ENCODE measurements around the gene SLC8B1.

The SLC8B1 gene

DNA sequence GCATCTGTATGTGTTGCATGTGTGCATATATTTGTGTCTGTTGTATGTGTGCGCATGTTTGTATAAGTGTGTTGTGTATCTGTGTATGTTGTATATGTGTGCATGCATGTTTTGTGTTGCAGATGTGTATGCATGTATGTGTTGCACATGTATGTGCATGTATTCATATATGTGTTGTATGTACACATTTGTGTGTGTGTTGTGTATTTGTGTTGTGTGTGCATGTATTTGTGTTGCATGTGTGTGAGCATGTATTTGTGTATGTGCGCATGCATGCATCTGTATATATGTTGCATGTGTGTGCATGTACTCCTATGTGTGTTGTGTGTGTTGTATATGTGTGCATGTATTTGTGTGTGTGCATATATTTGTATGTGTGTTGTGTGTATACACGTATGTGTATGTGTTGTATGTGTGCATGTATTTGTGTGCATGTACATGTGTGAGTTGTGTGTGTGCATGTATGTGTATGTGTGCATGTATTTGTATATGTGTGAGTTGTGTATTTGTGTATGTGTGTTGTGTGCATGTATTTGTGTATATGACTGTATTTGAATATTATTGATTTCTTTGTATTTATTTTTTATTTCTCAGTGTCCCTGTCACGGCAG lies 16.8 kb downstream of the SLC8B1 start:
- TF ChIP-seq GATA2 (IDR thresholded peaks at IDR 0.05; ENCODE audit: low read depth, low read length) (no peak), GATA3 (IDR thresholded peaks at IDR 0.05; ENCODE audit: low read depth, low read length) (no peak)

DNA sequence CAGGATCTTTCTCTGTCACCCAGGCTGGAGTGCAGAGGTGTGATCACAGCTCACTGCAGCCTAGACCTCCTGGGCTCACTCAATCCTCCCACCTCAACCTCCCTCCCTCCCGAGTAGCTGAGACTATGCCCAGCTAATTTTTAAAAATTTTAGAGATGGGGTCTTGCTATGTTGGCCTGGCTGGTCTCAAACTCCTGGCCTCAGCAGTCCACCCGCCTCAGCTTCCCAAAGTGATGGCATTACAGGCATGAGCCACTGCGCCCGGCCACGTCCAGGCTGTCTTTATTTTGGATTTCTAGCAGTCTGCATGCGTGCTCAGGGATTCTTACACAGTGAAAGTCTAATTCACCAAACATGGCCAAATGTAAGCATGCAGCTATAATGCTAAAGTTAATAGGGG lies 17.8 kb downstream of the SLC8B1 start:
- TF ChIP-seq GATA3 (IDR thresholded peaks at IDR 0.05; ENCODE audit: low read depth, low read length) (no peak), GATA2 (IDR thresholded peaks at IDR 0.05; ENCODE audit: low read depth, low read length) (no peak)

DNA sequence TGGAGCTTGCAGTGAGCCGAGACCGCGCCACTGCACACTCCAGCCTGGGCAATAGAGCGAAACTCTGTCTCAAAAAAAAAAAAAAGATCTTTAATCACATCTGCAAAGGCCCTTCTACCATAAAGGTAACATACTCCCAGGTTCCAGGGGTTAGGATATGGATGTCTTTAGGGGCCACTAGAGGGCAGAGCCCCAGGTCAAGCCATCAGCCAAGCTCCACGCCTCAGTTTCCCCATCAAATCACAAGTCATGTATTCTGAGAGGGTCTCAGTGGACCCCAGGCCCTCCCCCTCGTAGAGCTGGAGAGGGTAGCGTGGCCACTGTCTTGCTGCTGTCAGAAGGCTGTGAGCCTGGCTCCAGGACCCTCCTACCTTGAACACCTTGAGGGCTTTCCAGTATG lies 18.8 kb downstream of the SLC8B1 start:
- TF ChIP-seq GATA3 (IDR thresholded peaks at IDR 0.05; ENCODE audit: low read depth, low read length) (no peak), GATA2 (IDR thresholded peaks at IDR 0.05; ENCODE audit: low read depth, low read length) (no peak)

DNA sequence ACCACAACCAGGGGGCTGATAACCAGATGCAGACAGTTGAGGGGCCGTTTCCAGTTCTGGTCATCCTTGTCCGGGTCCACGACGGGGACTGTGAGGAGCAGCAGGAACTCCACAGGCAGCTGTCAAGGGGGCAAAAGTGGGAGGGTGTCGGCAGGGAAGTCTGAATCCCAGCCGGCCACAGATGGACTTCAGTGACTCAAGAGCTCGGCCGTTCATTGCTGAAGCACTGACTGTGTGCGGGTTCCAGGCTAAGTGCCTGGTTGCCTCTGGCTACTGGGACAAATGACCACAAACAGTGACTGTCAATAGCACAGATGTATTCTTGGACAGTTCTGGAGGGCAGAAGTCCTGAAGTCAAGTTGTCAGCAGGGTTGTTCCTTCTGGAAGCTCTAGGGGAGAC lies 19.6 kb downstream of the SLC8B1 start:
- TF ChIP-seq GATA3 (IDR thresholded peaks at IDR 0.05; ENCODE audit: low read depth, low read length) (no peak), GATA2 (IDR thresholded peaks at IDR 0.05; ENCODE audit: low read depth, low read length) (no peak)

DNA sequence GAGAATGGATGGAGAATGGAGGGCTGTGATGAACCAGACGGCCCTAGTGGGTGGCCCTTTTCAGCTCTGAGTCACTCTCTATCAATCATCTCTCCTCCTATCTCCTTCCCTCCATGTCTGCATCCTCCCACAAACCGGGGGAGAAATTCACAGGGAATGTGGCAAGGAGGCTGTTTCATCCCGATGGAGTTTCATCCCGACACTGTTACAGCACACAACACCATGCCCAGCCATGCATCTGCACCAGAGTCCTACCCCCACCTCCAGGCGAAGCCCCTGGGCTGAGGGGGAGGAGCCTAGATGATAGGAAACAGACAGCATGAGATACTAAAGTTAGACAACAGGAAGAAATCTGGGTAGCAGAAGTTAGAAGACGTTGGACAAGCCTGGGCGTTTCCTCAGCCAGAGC lies 20.8 kb downstream of the SLC8B1 start:
- no peak for TF ChIP-seq GATA2 (IDR thresholded peaks at IDR 0.05; ENCODE audit: low read depth, low read length)
- TF ChIP-seq GATA3 (IDR thresholded peaks at IDR 0.05; ENCODE audit: low read depth, low read length) = no peak

DNA sequence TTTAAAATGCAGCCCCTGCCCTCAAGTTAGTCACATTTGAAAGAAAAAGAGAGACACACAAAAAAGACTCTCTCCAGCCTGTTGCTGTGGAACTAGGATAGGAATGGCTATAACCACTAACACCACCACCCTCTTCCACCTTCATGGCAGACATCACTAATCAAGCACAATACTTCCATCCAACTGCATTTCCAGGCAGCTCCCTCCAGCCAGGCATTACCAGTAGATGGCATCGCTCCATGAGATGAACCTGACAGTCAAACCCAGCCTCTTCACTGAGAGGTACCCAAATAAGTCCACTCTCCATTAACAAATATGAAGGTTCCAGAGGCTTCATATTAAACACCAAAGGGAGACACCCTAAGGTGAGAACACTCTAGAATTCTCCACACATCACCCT lies 24.4 kb downstream of the SLC8B1 start:
- TF ChIP-seq GATA3 (IDR thresholded peaks at IDR 0.05; ENCODE audit: low read depth, low read length) (no peak), GATA2 (IDR thresholded peaks at IDR 0.05; ENCODE audit: low read depth, low read length) (no peak)

DNA sequence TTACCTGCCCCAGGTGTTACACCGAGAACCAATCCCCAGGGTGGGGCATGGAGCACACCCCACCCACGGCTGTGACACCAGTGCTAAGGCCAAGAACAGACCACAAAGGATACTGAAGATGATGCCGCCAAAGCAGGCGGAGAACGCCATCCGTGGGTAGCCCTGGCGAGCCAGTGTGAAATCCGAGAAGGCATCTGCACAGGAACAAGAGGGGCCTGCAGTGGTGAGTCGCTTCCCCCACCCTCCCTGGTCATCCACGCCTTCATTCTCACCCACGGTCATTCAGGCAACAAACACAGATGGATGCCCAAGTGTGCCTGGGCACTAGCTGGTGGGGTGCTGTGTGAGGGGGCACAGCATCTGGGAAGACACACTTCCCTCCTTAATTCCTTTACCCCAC lies 28.5 kb downstream of the SLC8B1 start:
- TF ChIP-seq GATA2 (IDR thresholded peaks at IDR 0.05; ENCODE audit: low read depth, low read length) = no peak
- TF ChIP-seq GATA3 (IDR thresholded peaks at IDR 0.05; ENCODE audit: low read depth, low read length) = no peak

DNA sequence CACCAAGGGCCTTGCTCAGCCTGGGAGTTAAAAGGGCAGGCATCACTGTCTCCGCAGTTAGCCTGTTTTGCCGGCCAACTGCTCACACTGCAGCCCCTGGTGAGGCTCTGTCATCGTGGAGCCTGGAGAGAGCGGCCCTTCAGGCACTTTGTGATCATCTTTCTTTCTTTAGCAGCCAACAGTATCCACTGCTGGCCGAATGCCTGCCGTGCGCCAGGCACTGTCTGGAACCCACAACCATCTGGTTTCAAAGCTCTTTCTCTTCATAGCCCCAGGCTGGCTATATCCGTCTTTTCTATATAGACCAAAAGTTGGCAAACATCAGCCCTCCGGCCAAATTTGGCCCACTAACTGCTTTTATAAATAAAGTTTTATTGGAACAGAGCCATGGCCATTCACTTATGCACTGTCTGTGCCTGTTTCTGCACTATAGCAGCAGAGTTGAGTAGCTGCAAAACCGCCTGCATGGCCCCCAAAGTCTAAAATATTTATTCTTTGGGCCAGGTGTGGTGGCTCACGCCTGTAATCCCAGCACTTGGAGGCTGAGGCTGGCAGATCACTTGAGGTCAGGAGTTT lies 29.5 kb downstream of the SLC8B1 start:
- TF ChIP-seq GATA2 (IDR thresholded peaks at IDR 0.05; ENCODE audit: low read depth, low read length) (no peak), GATA3 (IDR thresholded peaks at IDR 0.05; ENCODE audit: low read depth, low read length) (no peak)

DNA sequence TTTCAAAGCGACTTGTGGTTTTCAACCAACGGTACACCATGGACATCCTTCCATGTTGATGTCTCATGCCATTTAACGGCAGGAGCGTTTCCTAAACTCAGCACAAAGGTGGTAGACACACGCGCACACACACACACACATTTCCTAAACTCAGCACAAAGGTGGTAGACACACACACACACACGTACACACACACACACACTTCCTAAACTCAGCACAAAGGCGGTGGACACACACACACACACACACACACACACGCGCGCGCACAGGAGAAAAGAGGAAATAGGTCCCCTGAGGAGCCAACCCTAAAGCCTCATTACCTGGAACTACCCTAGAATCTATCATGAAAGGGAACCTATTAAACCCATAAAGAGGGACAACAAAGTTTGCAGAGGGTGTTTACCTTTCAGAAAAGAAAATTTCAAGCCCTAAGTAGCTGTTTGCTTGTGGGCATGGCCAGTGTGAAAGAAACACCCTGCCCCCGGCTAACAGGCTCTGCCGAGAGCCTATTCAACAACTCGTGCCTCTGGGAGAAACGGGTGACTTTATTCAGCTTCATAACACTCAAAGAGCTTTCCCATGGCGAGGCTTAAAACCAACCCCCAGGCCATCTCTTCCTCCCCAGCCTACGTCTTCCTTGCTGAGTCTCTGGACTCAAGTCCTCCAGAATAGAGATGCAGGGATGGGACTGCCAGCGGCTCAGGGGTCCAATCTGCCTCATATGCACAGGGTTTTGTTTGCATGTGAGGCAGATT lies 31.8 kb downstream of the SLC8B1 start:
- TF ChIP-seq GATA3 (IDR thresholded peaks at IDR 0.05; ENCODE audit: low read depth, low read length) (no peak), GATA2 (IDR thresholded peaks at IDR 0.05; ENCODE audit: low read depth, low read length) (no peak)

DNA sequence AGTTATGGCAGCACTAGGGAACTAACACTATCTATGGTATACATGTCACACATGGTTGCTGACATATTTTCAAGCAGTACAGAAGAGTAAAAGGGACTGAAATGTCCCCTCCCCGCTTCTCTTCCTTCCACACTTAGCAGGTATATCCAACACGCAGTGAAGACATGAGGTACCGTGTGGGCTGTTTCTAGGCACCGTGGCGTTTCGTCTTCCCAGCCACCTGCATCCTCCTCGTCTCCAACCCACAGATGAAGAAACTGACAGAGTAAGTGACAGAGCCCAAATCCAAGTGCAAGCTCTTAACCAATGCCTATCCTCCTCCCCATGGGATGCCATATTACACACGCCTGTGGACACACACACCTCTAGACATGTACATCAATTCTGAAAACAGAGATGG lies 32.4 kb downstream of the SLC8B1 start:
- TF ChIP-seq GATA3 (IDR thresholded peaks at IDR 0.05; ENCODE audit: low read depth, low read length) (no peak), GATA2 (IDR thresholded peaks at IDR 0.05; ENCODE audit: low read depth, low read length) (no peak)

DNA sequence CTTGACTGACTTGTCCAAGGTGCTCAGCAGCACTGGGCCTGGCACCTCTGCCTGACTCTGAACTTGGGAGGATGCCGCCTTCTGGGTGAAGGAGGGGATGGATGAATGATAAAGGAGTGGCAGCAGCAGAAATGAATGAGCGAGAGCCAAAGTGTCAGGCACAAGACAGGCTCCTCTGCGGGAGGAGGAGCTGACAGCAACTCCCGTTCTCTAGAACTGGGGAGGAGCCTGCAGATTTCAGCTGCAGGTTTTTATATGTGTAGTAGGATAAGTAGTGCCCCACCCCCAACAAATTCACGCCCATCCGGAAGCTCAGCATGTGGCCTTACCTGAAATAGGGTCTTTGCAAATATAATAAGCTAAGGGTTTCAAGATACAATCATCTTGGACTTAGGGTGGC lies 33.1 kb downstream of the SLC8B1 start:
- no peak for TF ChIP-seq GATA3 (IDR thresholded peaks at IDR 0.05; ENCODE audit: low read depth, low read length)
- no peak for TF ChIP-seq GATA2 (IDR thresholded peaks at IDR 0.05; ENCODE audit: low read depth, low read length)

DNA sequence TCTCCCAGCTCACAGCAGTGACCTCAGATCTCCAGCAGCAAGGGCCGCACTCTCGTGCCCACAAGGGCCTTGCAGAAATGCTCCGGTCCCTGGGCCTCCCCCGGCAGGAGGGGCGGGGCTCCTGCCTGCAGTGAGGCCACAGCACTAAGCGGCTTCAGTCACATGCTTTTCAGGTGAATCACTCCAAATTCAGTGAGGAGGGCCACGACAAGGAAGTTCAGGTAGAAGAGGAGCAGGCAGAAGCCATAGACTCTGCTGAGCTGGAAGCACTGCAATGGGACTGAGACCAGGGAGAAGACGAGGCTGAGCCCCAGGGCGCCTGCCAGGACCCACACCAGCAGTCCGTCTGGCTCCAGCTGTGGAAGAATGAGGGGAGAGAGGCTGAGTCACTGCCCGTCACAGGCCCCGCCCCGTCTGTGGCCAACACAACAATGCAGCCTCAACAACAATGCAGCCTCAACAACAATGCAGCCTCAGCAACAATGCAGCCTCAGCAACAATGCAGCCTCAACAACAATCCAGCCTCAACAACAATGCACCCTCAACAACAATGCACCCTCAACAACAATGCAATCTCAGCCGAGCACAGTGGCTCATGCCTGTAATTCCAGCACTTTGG lies 35.2 kb downstream of the SLC8B1 start:
- no peak for TF ChIP-seq GATA2 (IDR thresholded peaks at IDR 0.05; ENCODE audit: low read depth, low read length)
- TF ChIP-seq GATA3 (IDR thresholded peaks at IDR 0.05; ENCODE audit: low read depth, low read length) = no peak

DNA sequence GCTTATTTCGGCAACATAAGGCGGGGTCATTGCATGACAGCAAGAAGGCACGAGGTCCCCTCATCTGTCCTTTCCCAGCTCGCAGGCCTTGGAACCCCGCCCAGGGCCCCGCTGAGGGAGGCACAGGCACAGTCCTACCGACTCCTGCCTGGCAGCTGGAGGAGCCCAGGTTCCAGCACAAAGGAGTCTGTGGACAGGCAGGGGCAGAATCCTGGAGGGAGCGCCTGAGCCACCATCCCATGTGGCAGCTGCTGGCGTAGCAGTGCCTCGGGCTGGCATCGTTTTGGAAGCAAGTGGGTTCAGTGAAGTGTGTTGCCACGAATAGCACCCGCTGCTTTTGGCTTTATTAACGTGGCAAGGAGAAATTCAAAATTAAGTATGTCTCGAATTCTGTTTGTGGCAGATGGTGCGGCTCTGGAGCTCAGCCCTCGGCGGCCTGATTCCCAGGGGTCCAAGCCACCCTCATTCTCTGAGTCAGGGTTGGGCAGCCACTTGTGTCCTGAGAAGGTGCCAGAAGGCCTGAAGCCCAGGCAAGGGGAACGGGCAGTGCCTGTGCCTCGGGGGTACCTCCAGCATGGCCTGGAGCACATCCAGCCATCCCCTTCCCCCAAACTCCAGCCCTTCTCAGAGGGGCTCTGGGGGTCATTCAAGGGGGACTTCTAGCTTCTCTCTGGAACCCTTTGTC lies 35.9 kb downstream of the SLC8B1 start:
- TF ChIP-seq GATA2 (IDR thresholded peaks at IDR 0.05; ENCODE audit: low read depth, low read length) (no peak), GATA3 (IDR thresholded peaks at IDR 0.05; ENCODE audit: low read depth, low read length) (no peak)

DNA sequence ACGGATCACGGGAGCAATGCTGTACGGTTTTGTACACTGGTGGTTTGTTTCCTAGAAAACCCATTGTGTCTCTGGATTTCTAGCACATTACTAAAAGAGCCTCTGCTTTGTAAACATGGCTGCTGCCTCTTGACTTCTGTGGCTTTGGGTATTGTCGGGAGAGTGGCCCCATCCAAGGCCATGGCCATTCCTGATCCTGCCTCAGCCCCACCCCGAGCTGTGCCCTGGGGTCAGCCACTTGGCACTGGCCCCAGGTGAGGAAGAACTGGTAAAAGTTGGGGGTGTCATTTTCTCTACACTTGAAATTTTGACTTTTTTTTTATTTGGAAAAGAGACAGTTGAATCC lies 36.5 kb downstream of the SLC8B1 start:
- TF ChIP-seq GATA3 (IDR thresholded peaks at IDR 0.05; ENCODE audit: low read depth, low read length) (no peak), GATA2 (IDR thresholded peaks at IDR 0.05; ENCODE audit: low read depth, low read length) (no peak)
